NCI-H146 (cell line): ENCODE results near the gene CD300LG.
"Not testable (repeated sequence)": the region's sequence is repeated elsewhere in the genome, so short reads cannot be mapped to it uniquely, and the experiment has no call there.

ENCODE experiments used
- DNase-seq: peaks from one replicate; lab custom pipeline; 2025; lab: John Stamatoyannopoulos, UW

Gene CD300LG

DNA sequence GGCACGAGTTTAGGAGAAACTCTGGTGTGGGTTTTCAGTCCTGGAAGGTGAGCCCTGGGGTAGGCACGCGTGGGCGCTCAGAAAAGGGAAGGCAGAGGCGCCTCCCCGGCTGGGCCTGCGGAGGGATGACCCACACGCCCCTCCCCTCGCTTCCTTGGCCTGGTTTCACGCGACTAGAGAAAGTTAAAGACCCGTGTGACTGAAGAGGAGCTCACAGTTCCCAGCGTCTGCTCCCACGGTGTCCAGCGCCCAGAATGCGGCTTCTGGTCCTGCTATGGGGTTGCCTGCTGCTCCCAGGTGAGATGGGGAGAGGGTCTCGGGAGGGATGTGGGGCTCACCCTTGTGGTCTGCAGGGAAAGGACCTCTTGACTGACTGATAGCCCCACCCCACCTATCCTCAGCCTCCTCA, at the start of gene CD300LG:
Gene CD300LG, plus strand, starts transcription at position 214 of the 409 bp plus-strand sequence. Its CDS starts 41 bp downstream, at position 255.
- DNase-seq: no peak

GRCh38 chr17:43798024-43798423, 49.0 kb upstream of the CD300LG start:
- not testable (repeated sequence) for DNase-seq

GRCh38 chr17:43799047-43799446, 47.9 kb upstream of the CD300LG start:
- DNase-seq: no peak

DNA sequence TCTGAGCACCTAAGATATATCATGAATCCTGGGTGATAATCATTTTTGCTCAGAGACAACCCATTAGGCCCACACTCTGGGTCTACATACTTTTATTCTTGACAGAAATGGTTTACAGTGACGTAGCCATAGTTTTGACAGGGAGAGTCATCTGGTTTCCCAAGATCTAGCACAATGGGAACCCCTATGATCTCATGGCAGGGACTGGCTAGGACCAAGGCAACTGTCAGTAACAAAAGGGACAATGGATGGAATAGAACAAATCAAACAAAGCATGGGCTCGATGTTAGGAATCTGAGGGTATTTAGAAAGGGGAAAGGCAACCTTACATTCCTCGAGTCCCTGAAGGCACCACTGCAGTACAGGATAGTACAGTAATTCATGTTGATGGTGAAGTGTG, 46.2 kb upstream of the CD300LG start:
- no peak for DNase-seq

- DNase-seq: no peak
Measured at GRCh38 chr17:43801844-43802243, 45.1 kb upstream of the CD300LG start.

GRCh38 chr17:43803758-43804157, 43.2 kb upstream of the CD300LG start:
- no peak for DNase-seq

DNA sequence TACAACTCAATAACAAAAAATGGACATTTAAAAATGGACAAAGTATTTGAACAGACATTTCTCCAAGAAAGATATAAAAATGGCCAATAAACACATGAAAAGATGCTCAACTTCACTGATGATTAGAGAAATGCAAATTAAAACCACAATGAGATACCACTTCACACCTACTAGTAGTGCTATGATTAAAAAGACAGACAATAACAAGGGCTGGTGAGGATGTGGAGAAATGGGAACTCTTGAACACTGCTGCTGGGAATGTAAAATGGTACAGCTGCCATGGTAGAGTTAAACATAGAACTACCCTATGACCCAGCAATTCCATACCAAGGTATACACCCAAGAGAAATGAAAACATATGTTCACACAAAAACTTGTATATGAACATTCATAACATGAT, 41.9 kb upstream of the CD300LG start:
- DNase-seq: no peak

DNA sequence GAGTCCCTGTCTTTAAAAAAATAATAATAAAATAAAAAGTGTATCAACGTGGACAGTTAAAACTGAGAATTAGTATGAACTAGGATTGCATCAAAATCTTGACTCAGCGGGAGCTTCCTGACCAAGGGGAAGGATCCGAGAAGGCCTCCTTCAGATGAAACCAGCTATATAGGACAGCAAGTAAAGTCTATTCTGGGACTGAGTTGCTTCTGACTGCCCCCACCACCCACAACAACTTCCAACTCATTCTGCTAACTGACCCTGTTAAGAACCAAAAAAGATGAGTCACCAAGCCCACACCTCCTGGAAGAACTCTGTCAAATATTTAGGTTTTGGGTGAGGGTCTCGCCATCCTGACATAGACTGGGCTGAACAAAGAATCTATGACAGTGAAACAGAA, 38.9 kb upstream of the CD300LG start:
- no peak for DNase-seq

- DNase-seq: no peak
Measured at GRCh38 chr17:43809121-43809520, 37.9 kb upstream of the CD300LG start.

DNA sequence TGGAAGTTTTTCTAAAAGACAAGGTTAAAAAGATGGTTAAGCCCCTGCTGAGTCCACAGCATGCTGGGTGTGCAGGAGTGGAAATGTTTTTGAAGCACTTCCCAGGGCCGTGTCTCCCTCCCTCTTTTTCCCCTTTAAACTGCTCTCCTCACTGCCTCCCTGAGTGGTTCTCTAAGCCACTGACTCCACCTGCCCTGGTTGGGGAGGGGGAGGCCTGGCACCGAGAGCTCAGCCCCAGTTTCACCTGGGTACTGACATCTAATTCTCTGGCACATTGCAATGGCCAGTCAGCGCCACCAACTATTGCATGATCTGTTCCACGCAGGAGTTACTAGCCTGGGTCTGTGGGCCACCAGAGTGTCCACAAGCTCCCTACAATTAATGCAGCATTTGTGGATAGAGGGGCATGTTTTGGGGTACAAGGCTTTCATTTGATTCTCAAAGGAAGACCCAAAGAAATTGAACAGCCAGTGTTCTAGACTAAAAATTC, 36.7 kb upstream of the CD300LG start:
- DNase-seq: no peak

DNA sequence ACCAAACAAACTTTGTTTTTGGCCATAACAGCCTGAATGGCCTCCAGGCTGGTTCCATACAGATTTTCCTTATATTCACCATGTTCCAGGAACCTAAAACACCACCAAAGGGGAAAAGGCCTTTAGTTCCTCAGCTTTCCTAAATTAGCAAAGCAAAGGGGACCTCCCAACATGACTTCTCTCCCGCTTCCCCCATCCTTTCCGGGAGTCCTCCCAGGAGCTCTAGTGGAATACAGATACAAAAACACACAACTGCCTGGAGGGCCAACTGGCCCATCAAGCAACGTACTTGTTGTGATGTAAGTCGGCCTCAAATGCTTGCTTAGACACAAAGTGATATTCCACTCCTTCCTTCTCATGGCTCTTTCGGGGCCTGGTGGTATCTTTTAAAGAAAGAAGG, 36.2 kb upstream of the CD300LG start:
- DNase-seq: no peak

GRCh38 chr17:43812396-43813265, 34.3 kb upstream of the CD300LG start:
- no peak for DNase-seq

- no peak for DNase-seq
Measured at GRCh38 chr17:43813386-43813785, 33.6 kb upstream of the CD300LG start.

DNA sequence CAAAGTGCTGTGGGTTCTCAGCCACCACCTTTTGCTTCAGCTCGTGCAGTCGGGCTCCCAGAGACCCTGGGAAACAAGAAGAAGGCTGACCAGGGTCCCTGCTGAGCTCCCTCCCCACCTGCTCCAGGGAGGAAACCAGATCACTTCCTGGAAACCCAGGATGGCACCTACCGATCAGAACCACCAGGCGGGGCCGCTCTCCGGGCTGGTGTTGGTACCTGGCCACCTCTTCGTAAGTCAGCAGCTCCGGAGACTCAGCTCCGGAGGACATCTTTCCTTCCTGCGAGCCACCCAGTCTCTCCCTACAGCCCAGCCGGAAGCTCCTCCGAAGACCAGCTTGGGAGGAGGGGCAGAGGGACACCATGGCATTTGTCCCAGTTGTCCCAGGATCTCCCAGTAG, 33.0 kb upstream of the CD300LG start:
- DNase-seq: no peak

GRCh38 chr17:43814714-43815113, 32.3 kb upstream of the CD300LG start:
- no peak for DNase-seq

DNA sequence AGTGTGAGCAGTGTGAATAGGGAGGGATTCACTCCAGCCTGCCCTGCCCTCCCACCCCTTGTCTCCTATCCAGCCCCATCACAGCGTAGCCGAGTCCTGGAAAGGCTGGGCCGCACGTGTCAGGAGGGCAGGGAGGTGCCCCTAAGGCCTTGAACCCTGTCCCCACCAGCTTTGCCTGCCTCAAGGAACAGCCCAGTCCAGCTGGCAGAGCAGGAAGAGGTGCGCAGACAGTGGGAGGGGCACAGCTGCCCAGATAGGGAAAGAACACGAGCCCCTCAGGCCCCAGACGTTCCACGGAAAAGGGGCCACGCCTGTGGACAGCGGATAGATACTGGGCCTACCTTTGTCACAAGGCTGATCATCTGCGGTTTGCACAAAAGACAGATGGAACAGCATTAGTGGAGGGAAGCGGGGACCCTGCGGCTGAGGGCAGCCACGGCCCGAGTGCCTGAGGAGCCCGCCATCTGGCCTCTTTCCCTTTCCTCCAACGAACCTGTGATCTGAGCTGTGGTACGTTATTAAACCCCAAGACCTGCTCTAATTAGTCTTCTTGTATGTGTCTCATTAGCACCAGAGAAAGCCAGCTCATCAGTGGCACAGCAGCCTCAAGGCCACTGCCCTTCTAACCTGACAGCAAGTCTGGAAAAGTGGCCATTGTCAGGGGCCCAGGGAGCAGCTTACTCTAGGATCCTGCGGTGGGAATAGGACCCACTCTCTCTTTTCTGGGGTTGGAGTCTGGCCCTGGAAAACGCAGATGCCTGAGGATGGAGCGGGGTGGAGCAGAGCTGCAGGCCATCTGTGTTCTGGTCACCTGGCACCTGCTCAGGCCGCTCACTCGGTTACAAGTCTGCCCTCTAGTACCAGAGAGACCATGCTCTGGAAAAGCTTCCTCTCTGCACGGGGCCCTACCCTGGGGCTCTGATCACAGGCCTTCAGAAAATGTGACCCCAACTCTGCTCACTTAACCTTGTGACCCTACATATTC, 30.3 kb upstream of the CD300LG start:
- DNase-seq: no peak

DNA sequence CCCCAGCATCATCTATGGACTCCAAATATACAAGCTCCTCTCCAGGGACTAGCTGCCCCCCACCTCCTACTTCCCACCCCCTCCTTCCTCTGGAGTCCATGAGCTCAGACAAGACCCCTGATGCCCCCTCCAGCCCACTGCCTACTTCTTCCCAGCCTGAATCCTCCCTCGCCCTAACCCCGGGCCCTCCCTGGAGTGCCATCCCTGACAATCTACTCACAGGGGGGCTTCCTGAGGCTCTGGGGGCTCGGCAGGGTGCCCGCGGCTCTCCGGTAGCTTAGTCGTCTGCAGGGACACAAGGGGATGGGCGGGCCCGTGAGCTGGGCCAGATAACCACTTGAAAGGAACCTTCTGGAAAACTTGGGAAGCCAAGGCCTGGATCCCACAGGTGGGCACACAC, 29.1 kb upstream of the CD300LG start:
- DNase-seq: no peak

GRCh38 chr17:43818966-43819365, 28.0 kb upstream of the CD300LG start:
- no peak for DNase-seq

DNA sequence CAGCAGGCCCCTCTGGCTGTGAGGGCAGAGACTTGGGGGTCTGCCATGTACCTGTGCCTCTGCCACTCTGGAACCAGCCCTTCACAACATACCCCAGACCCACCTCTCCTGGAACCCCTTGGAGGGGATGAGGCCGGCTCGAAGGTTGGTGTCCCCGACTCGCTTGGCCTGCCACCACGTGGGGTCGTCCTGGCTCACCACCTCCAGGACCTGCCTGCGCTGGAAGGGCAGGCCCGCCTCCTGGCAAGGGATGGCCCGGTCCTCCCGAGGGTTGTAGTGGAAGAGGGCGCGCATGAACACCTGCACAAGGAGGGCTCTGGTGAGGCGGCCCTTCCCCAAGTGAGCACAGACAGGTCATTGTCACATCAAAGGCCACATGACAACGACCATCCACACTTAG, 26.2 kb upstream of the CD300LG start:
- no peak for DNase-seq

DNA sequence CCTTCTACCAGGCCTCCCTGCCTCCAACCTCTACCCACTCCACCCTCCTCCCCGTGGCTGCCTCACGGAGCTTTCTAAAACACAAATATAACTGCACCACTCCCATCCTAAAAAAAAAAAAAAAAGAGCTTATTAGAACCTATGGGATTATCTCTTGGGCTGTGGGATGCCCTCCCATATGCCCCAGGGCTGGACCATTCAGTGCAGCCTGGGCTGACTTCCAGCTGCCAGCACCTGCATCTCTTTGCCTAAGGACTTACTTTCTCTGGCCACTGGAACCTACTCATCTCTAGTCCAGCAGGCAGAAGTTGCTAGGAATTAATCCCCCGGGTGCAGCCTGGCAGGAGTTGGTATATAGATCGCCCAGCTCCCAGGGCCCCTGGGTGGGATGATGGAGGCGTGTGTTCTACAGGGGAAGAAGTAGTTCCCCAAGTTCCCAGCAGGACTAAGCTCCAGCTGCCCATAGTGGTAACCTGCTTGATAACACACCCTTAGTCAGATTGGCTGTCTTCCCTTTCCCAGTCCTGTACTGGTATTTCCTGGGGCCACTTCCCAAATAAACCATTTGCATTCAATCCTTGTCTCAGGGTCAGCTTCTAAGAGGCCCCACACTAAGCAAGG, 24.3 kb upstream of the CD300LG start:
- no peak for DNase-seq

DNA sequence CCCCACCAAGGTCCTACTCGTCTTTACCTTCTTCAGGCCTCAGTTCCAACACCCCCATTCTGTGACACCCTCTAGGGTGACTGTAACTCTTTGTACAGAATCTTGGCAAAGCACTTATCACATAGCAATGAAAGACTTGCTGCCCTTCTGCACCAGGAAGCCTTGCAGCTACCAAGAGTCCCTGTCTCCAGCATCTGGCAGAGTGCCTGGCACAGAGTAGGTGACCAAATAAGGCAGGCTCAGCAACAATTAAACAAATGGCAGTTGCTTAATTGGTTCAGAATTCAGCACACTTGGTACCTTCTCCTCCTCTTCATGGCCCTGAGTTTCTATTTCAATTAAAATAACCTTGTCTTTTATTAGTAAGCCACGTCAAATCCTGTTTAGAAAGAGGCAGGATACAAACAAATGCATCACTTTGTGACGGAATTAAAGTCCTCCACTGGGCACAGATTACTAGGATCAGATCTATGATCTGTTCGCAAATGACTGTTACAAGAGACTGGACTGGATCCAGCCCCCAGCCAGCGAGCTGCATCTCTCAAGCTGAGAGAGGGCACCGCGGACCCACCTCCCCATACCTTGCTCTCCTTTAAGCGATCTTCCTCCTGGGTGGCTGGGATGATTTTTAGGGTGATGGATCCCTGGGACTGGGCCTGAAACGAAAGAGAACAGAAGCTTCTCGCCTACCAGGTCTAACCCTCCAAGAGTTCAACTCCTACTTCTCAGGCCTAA, 23.5 kb upstream of the CD300LG start:
- DNase-seq: no peak
